WI38 (cell line): ENCODE data around the gene SLC37A2.

ENCODE experiments used
- H3K4me3 ChIP-seq: 2 replicates; pipeline ENCODE4 v1.5.1; 2011; ENCODE audit warnings: low read depth, mild to moderate bottlenecking, control low read depth, low read length
- TF ChIP-seq, protein P1 (sequence below): IDR thresholded peaks from 2 replicates; pipeline ENCODE4 v1.5.1; 2012; ENCODE audit warnings: low read depth, mild to moderate bottlenecking, control low read depth, low read length

The SLC37A2 gene

DNA sequence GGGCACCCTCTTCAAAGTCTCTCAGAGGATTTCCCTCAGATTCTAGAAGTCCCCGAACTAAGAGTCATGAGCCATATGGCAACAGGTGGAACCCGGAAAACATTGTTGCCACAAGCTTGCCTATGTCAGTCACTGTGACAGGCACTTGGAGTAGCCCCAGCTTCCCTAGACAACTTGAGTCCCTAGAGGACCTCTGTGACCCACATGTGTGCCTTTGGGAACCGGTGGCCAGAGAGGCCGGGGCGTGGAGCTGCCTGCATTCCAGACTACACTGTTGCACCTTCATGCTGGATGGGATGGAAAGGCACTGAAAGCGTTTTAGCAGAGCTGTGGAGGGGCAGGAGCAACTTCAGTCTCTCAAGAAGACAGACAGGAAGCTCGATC is 12.1 kb downstream of the SLC37A2 start:
- H3K4me3 ChIP-seq = no peak overlapping the region
- TF ChIP-seq, protein P1, sequence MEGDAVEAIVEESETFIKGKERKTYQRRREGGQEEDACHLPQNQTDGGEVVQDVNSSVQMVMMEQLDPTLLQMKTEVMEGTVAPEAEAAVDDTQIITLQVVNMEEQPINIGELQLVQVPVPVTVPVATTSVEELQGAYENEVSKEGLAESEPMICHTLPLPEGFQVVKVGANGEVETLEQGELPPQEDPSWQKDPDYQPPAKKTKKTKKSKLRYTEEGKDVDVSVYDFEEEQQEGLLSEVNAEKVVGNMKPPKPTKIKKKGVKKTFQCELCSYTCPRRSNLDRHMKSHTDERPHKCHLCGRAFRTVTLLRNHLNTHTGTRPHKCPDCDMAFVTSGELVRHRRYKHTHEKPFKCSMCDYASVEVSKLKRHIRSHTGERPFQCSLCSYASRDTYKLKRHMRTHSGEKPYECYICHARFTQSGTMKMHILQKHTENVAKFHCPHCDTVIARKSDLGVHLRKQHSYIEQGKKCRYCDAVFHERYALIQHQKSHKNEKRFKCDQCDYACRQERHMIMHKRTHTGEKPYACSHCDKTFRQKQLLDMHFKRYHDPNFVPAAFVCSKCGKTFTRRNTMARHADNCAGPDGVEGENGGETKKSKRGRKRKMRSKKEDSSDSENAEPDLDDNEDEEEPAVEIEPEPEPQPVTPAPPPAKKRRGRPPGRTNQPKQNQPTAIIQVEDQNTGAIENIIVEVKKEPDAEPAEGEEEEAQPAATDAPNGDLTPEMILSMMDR = no peak

DNA sequence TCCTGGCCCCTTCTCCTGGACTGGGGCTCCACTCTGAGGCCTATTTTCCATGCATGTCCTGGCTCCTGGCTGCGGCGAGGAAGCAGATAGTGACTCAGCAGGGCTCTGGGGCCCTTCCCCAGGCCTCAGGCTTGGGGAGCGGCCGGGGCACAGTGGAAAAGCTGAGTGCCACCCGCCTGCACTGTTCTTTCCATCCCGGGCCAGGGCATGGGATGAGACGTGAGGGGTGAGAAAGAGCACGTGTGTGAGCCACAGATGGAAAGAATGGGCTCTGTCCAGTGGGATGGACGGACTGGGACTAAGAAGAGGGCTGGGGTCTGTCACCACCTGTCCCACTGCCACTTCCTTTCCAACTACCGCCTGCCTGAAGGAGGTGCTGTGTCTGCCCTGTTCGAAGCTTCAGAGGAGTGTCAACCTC is 12.8 kb downstream of the SLC37A2 start:
- TF ChIP-seq, protein P1 = no peak
- H3K4me3 ChIP-seq = no peak overlapping the region

DNA sequence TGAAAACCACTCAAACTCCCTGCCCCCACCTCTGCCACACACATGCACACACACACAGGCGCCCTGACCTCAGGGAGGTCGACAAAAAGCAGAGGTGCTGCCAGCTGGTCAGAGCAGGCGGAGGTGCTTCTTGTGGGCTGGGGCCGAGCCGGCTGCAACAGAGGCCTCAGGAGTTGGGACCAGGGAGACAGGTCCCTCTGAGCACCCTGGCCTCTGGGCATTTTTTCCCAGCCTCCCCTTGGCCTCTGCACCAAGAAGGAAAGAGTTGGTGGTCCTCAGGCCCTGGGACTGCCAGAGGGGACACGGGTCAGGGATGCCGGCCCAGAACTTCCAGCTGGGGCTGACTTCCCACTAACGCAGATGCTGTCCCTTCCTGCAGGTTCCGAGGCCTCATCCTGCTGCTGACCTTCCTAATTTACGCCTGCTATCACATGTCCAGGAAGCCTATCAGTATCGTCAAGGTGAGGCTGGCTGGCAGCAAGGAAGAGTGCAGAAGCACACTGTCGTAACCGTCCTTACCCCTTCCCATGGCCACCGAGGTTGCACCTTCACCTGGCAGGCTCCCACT is 13.4 kb downstream of the SLC37A2 start:
- TF ChIP-seq, protein P1 = no peak
- no peak overlapping the region for H3K4me3 ChIP-seq

DNA sequence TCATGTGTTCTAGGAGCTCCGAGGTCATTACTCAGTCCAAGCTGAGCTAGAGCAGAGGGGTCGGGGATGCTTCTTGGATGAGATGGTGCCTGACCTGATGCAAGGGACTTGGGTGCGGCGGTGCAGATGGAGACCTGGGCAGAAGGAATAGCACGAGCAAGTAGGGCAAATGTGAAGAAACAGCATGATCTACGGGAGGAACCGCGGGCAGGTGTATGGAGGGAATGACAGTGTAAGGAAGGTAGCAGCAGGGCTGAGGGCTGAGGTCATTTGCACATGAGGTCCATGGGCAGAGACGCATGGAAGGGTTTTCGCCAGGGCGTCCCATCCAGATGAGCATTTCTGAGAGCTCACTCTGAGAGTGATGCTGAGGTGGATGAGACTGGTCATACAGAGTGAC is 14.9 kb downstream of the SLC37A2 start:
- TF ChIP-seq, protein P1 = no peak
- H3K4me3 ChIP-seq = no peak overlapping the region

DNA sequence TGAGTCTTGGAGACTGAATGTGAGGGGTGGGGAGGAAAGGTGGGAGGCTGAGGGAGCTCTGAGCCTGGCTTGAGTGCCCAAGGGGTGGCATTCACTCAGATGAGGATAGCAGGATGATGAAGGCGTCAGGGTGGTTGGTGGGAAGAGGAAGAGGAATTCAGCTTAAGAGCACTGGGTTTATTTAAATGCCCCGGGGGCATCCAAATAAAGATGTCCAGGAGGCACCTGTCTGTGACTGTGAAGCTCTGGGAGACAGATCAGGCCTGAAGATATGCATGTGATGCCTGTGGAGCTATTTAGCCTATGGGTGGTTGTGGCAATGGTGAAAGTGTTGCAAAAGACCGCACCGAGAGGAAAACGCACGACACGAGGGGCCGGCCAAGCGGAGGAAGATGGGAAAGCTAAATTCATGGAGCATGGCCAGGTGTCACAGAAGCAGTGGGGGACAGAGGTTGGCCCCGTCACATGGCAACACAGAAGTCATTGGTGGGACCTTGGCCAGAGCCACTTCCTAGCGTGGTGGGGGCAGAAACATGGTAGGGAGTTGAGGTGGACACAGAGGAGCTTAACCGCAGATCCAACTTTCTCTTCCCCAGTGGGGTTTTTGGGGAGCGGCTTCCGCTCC is 15.5 kb downstream of the SLC37A2 start:
- no peak overlapping the region for H3K4me3 ChIP-seq
- TF ChIP-seq, protein P1 = no peak

DNA sequence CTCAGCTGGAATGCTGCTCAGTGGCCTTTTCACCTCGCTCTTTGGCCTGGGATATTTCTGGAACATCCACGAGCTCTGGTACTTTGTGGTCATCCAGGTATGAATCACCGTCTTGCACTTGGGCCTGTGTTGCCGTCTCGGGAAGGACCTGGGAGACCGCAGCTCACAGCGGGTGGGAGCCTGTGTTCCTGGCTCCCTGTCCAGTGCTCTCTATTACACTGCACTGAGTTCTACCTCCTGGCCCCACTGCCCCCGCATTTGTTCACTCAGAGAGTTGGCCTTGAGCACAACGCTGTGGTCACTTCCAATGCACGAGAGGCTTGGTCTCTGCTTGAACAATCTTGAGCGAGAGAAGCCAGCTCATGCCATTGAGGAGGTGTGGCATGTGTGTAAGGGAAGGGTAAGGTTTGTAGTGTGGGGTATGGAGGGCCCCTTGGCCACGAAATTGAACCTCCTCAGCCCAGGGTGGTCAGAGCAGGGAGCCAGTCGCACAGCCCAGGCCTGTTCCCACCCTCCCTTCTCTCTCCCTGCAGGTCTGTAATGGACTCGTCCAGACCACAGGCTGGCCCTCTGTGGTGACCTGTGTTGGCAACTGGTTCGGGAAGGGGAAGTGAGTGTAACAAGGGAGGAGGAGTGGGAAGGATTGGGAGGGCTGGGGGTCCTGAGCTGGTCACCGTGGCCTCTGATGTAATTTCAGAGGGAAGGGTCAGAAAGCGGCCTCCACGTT is 16.2 kb downstream of the SLC37A2 start:
- TF ChIP-seq, protein P1 = no peak
- no peak overlapping the region for H3K4me3 ChIP-seq
